ENCODE measurements around the gene KLHL17. TPM values are rescaled to one million over a fixed set of nuclear protein-coding genes. Genes with fewer than 3 reads are reported as not detected.

KLHL17 gene
- total and polyA plus RNA-seq, 9 of the 15 experiments (the other 6 are each of a cell fraction or from before 2014, with no cell fraction given), result 0.14 to 84.8 (median 13.0) TPM

- TF ChIP-seq MAZ (CRISPR knock-in tag; conservative IDR thresholded peaks at IDR 0.05 in 1 of 2, IDR thresholded peaks at IDR 0.05 in 1 of 2) (peak; percentile 86 to 87; a peak in 3 of 4 replicates), SMAD4 (CRISPR knock-in tag; conservative IDR thresholded peaks at IDR 0.05) (peak; percentile 70), MTA3 (IDR thresholded peaks at IDR 0.05; ENCODE audit: borderline replicate concordance) (peak; percentile 59; the same call in 1 of the 2 replicates), RBFOX2 (IDR thresholded peaks at IDR 0.05; ENCODE audit: low read depth, low read length) (peak; percentile 80), MAX (CRISPR knock-in tag; IDR thresholded peaks at IDR 0.05) (peak; percentile 92), TBP (optimal IDR thresholded peaks at IDR 0.05; ENCODE audit: low read depth, low read length) (peak; percentile 32), TBL1XR1 (IDR thresholded peaks at IDR 0.05; ENCODE audit: low read length in 2 of 2) (no peak), DMBX1 (CRISPR knock-in tag; IDR thresholded peaks at IDR 0.05; ENCODE audit: borderline replicate concordance) (0 out of 2 replicates have a peak, but pooled peaks have one; percentile 31), ATF2 (CRISPR knock-in tag; IDR thresholded peaks at IDR 0.05) (0 out of 2 replicates have a peak, but pooled peaks have one; percentile 38), LCOR (CRISPR knock-in tag; IDR thresholded peaks at IDR 0.05) (0 out of 2 replicates have a peak, but pooled peaks have one; percentile 17), CHD1 (IDR thresholded peaks at IDR 0.05; ENCODE audit: low read length) (peak; percentile 35), DNMT1 (IDR thresholded peaks at IDR 0.05) (no peak), MGA (IDR thresholded peaks at IDR 0.05) (peak; percentile 63)
Observed at GRCh38 chr1:966704-967300, 6.4 kb downstream of the KLHL17 start (continued).
